ENCODE results near the gene CYP39A1.
A peak's percentile ranks its signal among the peaks of the same experiment; 100 is the strongest.

CYP39A1 gene, protein sequence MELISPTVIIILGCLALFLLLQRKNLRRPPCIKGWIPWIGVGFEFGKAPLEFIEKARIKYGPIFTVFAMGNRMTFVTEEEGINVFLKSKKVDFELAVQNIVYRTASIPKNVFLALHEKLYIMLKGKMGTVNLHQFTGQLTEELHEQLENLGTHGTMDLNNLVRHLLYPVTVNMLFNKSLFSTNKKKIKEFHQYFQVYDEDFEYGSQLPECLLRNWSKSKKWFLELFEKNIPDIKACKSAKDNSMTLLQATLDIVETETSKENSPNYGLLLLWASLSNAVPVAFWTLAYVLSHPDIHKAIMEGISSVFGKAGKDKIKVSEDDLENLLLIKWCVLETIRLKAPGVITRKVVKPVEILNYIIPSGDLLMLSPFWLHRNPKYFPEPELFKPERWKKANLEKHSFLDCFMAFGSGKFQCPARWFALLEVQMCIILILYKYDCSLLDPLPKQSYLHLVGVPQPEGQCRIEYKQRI

DNA sequence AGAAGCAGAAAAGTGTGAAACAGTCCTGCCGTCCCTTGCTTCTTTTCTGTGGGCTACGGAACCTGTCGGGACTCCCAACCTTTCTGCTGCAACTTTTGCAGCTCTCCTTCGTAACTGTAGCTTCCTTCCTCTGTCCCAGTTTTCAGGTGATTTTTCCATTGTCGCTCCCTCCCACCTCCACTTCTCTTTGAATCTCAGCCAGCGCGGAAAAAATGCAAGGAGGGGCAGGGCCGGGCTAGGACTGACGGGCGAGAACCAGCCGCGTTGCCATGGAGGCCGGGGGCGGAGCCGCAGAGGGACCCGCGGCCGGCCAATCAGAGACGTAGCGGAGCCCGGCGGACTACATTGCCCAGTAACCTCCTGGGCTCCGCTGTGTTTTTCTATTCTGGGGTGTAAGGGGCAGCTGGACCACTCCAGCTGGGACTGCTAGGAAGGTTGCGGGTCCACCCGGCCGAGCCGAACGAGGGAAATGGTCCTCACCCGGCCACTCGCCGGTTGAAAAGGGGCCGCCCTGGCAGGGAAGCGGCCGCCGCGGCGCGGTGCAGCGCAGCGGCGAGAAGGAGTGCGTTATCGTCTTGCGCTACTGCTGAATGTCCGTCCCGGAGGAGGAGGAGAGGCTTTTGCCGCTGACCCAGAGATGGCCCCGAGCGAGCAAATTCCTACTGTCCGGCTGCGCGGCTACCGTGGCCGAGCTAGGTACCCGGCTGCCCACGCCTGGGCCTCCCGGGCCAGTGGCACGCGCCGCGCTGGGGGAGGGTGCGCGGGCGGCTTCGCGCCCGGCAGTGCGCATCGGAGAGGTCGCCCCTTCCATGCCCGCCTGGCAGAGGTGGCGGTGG, at the start of gene CYP39A1, which contains the start of gene SLC25A27:
Gene CYP39A1, minus strand, starts transcription at position 216 of the 836 bp plus-strand sequence. CDS start 236 bp downstream, outside the sequence.
Gene SLC25A27, plus strand, starts transcription at position 373 of the 836 bp plus-strand sequence. Its CDS starts 218 bp downstream, at position 591.
- DNase-seq: peak; percentile 77

DNA sequence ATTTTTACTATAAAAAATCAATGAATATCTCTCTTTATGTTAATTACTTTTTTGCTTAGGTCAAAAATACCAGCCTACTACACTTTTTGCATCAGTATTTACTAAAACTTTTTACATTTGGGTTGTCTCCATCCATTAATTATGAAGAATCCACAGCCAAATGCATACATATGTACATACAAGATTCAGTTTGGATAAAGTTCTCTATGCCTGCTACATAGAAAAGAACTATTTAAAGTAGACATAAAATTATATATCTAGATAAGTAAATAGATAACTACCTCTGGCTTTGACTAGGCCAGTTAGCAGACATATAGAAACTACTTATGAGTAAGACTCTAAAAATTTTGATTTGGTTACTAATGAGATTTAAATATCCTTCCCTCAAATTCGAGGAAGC, 47.4 kb upstream of the CYP39A1 start:
- DNase-seq: no peak

DNA sequence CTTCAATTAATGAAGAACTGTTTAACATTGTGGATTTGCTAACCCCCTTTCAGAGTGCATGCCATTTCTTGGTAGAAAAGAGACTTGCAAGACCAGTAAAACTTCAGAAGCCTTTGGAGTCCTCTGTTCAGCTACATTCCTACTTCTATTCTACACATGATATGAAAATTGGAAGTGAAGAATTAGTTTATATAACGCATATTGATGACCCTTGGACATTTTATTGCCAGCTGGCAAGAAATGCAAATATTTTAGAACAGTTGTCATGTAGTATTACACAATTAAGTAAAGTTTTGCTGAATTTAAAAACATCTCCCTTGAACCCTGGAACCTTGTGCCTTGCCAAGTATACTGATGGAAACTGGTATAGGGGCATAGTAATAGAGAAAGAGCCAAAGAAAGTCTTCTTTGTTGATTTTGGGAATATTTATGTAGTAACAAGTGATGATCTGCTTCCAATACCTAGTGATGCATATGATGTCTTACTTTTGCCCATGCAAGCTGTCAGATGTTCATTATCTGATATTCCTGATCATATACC, 38.4 kb upstream of the CYP39A1 start:
- no peak for DNase-seq

DNA sequence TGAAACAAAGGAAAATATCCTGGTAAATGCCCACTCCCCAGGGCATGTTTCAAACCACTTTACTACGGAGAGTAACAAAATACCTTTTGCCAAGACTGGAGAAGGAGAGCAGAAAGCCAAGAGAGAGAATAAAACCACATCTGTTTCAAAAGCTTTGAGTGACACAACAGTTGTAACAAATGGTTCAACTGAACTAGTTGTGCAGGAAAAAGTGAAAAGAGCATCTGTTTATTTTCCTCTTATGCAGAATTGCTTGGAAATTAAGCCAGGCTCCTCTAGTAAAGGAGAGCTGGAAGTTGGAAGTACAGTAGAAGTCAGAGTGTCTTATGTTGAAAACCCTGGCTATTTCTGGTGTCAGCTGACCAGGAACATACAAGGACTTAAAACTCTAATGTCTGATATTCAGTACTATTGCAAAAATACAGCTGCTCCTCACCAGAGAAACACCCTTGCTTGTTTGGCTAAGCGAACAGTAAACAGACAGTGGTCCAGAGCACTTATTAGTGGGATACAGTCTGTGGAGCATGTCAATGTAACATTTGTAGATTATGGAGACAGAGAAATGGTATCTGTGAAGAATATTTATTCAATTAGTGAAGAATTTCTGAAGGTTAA, 37.6 kb upstream of the CYP39A1 start:
- DNase-seq: no peak

DNA sequence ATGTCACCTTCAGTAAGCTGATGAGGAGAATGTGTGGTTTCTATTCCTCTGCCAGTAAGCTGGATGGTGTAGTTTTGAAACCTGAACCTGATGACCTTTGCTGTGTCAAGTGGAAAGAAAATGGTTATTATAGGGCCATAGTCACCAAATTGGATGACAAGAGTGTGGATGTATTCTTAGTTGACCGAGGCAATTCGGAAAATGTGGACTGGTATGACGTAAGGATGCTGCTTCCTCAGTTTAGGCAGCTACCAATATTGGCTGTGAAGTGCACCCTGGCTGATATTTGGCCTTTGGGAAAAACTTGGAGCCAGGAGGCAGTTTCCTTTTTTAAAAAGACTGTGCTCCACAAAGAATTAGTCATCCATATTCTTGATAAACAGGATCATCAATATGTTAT, 37.0 kb upstream of the CYP39A1 start:
- no peak for DNase-seq

DNA sequence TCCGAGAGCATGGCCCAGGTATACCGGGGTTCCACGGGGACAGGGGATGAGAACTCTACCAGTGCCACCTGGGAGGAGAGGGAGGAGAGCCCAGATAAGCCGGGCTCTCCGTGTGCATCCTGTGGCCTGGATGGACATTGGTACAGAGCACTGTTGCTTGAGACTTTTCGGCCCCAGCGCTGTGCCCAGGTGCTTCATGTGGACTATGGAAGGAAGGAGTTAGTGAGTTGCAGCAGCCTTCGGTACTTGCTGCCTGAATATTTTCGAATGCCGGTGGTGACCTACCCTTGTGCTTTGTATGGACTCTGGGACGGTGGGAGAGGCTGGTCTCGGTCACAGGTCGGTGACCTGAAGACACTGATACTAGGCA, 36.3 kb upstream of the CYP39A1 start:
- DNase-seq: no peak

DNA sequence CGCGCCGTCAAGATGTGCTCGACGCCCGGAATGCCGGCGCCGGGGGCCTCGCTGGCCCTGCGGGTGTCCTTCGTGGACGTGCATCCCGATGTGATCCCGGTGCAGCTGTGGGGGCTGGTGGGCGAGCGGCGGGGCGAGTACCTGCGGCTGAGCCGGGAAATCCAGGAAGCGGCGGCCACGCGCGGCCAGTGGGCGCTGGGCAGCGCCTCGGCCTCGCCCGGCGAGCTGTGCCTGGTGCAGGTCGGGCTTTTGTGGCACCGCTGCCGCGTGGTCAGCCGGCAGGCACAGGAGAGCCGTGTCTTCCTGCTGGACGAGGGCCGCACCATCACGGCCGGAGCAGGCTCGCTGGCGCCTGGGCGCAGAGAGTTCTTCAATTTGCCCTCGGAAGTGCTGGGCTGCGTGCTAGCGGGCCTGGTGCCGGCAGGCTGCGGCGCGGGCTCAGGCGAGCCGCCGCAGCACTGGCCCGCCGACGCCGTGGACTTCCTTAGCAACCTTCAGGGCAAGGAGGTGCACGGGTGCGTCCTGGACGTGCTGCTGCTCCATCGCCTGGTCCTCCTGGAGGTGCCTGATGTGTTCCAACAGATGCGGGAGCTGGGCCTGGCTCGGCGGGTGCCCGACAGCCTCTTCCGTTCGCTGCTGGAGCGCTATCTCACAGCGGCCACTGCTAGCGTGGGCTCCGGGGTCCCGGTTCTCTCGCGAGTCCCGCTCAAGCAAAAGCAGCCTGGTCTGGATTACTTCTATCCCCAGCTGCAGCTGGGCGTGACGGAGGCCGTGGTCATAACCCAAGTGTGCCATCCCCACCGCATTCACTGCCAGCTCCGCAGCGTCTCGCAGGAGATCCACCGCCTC, 35.7 kb upstream of the CYP39A1 start:
- DNase-seq: no peak

DNA sequence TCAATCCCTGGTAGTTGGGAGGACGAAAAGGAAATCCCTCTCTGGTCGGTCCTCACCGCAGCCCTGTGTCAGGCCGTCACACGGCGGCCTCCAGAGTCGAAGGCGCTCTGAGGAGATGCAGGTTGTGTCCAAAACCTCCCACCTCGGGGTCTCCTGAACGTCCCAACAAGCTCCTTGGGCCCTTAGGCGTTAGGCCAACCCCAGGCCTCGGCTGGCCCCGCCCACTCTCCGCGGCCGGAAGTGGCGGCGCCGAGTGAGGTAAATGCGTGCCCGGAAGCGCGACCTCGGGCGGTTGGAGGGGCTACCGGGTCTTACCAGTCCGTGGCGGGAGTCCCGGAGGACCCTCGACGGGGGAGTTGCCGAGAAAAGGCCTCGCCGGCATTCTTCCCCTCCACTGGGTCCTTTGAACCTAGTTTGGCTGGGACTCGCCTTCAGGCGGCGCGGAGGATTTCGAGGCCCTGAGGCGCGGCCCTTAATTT, 35.0 kb upstream of the CYP39A1 start, which contains the start of gene TDRD6:
Gene TDRD6, plus strand, starts transcription at position 267 of the 479 bp plus-strand sequence. CDS start 244 bp downstream, outside the sequence.
- DNase-seq: no peak

DNA sequence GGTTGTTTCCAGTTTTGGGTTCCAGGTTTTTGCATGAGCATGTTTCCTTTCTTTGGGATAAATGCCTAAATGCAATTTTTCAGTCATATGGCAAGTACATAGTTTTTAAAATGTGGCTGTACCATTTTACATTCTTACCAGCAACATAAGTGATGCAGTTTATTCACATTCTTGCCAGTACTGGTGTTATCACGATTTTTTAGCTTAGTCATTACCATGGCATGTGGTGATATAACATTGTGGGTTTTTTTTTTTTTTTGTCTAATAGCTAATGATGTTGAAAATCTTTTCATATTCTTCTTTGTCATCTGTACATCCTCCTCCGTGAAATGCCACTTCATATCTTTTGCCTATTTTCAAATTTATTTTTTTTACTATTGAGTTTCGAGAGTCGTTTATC, 32.2 kb upstream of the CYP39A1 start:
- no peak for DNase-seq

DNA sequence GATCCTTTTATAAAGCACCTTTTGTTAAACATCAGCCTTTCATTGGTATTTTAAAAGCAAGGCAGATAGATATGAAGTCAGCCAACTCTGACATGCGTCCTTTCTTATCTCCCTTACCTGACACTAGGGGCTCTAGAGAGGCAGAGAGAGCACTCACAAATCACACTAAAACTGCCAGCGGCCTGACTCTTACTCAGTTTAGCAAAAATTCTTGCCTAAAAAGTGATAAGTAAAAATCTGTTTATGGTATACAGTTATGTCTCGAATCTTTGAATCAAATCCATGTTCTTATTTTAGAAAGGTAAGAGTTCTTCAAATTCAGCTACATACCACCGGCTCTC, 24.7 kb upstream of the CYP39A1 start:
- no peak for DNase-seq

DNA sequence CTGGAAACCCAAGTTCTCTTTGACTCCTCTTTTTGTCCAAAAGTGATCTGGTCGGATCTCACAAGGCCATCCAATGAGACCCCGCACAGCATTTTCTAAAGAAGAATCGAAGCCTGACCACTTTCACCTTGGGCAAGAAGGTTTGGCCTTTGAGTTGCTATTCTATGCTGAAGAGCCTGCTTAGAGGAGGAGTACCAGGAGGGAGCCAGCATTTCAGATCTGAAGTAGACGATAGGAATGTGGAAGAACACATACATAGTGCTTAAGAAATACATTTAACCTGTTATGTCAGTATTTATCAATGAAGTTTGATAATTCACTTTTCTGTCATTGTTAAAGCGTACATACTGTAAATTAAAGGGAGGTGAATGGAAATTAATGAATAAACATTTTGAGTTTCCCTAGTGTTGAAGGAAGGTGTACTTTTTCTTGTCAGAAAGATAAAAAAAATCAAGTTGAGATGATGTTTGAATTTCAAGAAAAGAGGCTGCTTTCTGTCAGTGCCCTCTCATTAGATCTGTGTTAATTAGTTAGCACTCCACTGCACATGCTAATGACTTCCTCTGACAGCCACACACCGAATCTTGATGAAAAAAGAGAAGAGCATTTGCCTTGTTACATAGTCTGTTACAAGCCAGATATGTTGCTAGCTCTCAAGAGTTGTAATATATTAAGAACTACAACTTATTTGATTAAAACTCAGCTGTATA, 24.1 kb upstream of the CYP39A1 start:
- DNase-seq: no peak

DNA sequence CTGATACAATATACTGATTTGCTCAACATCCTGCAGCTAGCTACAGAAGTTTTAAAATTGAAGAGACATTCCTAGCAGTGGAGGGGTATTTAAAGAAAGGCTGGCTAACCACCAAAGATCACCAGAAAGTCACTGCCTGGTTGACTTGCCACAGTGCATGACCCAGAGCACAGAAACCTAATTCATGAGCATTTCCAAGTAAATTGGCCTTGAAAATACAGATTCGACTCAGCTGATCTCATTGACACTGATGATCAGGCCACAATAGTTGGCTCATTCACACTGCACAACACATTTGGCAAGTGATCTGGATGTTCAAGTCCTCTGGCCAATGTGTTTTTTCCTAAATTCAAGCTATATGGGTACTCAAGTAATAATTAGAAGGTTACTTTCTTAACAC, 21.8 kb upstream of the CYP39A1 start:
- no peak for DNase-seq

DNA sequence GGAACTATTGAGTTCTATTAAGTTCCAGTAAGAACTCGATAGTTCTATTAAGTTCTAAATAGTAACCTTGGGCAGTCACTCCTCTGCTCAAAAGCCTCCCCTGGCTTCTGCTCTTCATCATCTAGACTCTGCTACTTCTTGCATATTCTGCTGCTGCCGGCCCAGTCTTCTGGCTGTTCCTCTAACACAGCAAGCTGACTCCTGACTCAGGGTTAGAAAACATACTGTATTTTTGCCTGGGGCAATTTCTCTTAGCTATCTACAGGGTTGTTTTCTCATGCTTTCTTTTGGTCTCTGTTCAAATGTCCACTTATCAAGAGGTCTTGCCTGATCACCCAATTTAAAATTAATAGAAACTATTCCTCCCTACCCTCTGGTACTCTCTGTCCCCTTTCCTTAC, 14.8 kb upstream of the CYP39A1 start:
- DNase-seq: no peak

DNA sequence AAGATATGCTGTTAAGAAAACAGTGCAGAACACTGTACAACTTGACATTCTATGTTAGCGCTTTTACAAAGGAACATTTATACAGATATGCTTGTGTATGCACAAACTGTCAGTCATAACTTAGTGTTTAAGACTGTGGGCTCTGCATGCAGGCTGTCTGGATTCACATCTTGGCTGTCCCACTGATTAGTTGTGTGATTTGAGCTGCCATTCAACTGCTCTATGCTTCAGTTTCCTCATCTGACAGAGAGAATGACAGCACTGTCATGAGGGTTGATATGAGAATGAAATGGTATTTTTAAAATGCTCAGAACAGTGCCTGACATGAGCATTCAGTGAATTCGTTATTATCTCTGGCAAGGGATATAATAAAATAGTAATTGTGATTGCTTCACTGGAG, 8.9 kb upstream of the CYP39A1 start:
- no peak for DNase-seq

DNA sequence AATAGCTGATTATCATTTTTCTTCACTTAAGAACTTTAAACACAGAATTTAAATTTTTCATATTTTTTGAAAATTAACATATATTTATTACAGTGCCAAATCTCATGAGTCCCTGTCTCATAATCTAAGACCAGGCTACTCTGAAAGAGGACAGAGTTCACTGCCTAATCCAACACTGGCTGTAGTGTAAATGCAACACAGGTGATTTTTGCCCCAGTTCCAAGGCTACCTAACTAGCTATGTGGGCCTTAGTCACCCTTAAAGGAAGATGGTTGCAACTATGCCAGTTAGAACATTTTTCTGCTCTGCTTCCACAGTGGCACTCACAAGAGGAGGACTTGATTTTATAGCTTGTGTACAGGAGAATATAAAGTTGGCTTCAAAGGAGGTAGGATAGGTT, 5.0 kb upstream of the CYP39A1 start:
- no peak for DNase-seq

DNA sequence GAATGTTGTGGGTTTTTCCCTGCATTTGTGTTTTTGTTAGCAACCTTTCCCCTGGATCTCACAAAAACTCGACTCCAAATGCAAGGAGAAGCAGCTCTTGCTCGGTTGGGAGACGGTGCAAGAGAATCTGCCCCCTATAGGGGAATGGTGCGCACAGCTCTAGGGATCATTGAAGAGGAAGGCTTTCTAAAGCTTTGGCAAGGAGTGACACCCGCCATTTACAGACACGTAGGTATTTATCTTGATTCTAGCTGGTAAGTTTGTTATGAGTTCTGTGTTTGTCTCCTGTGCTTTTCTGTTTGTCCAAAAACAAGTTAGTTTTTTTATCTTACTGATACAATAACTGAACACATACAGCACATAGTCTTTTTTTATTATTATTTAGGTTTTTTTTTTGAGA, 3.2 kb upstream of the CYP39A1 start:
- no peak for DNase-seq

DNA sequence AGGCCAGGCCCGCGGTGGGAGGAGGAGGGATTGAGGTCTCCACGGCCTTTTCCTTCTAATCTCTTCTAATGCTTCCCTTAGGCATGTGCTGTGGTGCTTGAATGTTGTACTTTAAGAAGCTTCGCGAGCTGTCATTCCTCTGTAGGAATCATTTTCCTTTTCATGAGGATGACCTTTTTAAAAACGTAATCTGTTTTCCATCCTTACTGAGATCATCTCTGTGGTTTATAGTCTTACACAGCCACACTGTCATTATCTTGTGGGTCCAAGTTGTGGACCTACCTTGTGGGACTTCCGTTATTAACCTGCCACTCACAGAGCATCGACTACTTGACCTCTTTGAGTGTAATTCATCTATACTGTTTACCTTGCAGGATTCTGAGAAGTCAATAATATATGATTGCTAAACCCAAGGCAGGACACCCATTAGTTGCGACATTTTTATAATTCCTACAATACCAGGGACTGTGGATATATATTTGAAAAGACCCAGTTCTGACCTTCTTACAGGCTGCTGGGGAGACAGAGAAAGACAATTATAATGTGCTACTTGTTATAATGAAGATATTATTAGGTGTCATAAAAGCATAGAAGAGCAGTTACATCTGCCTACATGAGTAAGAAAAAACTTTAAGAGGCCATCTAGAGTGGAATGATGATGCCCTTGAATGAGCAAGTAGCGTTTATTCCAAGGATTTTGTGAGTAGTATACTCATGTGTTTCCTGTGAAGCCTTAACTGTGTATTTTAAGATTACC, 999 bp upstream of the CYP39A1 start:
- DNase-seq: no peak

DNA sequence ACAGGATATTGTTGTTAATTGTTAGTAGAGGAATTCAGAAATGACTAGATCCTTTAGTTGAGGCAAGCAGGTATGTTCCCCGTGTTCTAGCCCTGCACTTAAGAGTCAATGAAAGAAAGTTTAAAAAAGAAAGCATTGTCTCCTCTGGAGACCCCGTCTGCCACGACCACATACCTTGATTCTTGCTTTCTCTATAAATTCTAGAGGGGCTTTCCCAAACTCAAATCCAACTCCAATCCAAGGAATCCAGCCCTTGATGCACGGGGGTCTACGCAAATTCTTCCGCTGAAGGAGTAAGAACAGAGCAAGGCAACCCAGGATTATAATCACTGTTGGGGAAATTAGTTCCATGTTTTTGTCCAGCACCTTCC, 401 bp downstream of the CYP39A1 start:
- DNase-seq: no peak

DNA sequence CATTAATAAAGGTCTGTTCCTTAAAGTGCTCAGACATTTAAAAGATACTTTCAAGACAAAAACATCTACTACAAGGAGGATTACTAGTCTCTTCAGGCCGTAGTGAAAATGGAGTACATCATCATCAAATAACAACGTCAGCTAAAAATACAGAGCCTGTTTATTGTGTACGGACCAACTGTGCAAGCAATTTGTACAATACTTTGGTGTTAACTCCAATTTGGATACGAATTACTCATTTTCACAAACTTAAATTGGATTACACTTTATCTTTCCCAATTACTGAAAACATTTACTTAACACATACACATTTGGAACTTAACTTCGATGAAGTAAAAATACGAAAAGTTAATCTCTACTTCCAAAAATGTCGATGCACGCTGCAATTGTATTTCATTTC, 802 bp downstream of the CYP39A1 start:
- DNase-seq: no peak

DNA sequence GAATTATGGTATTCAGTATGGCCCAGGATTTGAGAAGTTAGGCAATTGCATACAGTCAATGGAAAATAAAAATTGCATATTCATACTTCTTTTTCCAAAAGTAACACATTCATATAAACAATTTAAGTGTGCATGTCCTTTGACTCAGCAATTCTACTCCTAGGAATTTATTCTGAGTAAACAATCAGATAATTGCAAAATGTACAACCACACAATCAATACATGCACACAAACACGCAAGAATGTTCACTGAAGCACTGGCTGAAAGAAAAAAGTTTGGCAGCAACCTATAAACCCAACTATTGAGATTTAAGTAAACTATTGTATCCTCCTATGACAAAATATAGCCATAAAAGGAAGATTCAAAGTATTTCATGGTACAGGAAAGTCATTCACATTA, 1.6 kb downstream of the CYP39A1 start:
- no peak for DNase-seq

Measured in CD4-positive, alpha-beta T cell treated with Interferon gamma for 1 hour (primary cell).